Caki2 (cell line): ENCODE data around the gene DNAAF3. TPM values are rescaled to one million over a fixed set of nuclear protein-coding genes. Genes with fewer than 3 reads are reported as not detected.
A peak's percentile ranks its signal among the peaks of the same experiment; 100 is the strongest.
"Not testable (repeated sequence)": the region's sequence is repeated elsewhere in the genome, so short reads cannot be mapped to it uniquely, and the experiment has no call there.

Source experiments
- DNase-seq: peaks from one replicate; pipeline ENCODE4 v3.0.0-alpha.2; 2015; ENCODE audit warnings: low read depth
- in situ Hi-C: cut with HindIII; loops from 2 replicates; pipeline ENCODE4 v1.10.0; 2016; ENCODE audit warnings: low sequenced_read_pairs, low pct_unique_long_range_greater_than_20kb, mixed read lengths
- total RNA-seq: library from RNA; depleted of rRNA; stranded (reverse); fragments of >200 nt; shearing (Covaris generic); gene quantifications from 2 replicates; pipeline ENCODE4 v1.2.3, GENCODE V29; 2014; ENCODE audit warnings: low replicate concordance

The DNAAF3 gene
- total RNA-seq, 1 experiment from 2014 or later, result 32.8 TPM

- in situ Hi-C loops, result no loop called here
- DNase-seq, result no peak
Measured at GRCh38 chr19:55158848-55159749, 7.3 kb downstream of the DNAAF3 start.

DNA sequence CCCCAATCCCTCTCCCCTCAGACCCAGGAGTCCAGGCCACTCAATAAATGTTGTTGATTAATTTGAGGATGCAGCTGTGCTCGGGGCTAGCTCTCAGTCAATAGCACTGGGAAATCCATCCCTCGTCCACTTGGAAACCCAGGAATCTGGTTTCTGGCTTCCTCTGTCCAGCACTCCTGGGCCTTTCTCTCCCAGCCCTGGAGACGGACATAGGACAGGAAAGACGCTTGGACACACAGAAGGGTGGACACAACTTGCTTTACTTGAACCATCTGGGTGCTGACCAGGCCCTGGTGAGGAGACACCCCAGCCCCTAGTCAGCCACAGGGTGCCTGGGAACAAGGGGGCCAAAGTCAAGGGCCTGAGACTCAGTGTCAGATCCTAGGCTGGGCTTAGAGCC is 8.0 kb downstream of the DNAAF3 start:
- DNase-seq, result no peak
- in situ Hi-C loops, result no loop called here

GRCh38 chr19:55157064-55157908 is 9.1 kb downstream of the DNAAF3 start, which contains the start of gene TNNI3:
Gene TNNI3 (minus strand): TSS chr19:55157732. CDS start chr19:55157589, 143 bp downstream.
- in situ Hi-C loops, result no loop called here
- DNase-seq, result no peak

DNA sequence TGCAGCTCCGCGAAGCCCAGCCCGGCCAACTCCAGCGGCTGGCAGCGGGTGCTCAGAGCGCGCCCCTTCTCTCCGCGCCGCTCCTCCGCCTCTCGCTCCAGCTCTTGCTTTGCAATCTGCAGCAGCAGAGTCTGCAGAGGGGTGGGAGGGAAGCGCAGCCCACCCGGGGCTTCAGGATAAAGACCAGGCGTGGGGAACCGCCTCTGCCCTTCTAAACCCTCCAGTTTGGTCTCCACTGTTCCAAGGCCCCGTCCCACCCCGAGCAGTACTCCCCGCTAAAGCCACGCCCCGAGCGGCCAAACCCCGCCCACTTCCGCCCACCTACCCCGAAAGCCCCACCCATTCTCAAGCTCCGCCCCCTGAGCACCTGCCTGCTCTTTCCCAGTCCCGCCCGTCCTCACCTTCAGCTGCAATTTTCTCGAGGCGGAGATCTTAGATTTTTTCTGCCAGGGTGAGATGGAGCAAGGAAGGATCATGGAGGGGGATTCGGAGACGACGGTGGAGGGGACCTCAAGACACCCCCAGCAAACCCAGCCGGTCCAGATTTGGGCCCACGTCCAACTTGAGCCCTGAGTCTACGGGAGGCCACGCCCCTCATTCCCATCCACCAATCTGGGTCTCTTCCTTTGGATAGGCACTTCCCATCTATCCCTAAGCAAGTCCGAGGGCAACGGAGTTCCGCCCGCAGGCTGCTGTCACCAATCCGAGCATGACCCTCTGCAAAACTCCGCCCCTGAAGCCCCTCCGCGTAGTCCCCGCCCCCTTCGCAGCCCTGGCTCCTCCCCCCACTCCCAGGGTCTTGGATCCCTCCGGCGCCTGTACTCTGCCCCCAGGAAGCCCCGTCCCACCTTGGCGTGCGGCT is 10.0 kb downstream of the DNAAF3 start:
- in situ Hi-C loops, result no loop called here
- DNase-seq, result no peak

GRCh38 chr19:55155784-55156183 is 10.6 kb downstream of the DNAAF3 start:
- DNase-seq, in situ Hi-C loops: not testable (repeated sequence)

- no peak for DNase-seq
- in situ Hi-C loops, result no loop called here
Measured at GRCh38 chr19:55153652-55154264, 12.7 kb downstream of the DNAAF3 start.

DNA sequence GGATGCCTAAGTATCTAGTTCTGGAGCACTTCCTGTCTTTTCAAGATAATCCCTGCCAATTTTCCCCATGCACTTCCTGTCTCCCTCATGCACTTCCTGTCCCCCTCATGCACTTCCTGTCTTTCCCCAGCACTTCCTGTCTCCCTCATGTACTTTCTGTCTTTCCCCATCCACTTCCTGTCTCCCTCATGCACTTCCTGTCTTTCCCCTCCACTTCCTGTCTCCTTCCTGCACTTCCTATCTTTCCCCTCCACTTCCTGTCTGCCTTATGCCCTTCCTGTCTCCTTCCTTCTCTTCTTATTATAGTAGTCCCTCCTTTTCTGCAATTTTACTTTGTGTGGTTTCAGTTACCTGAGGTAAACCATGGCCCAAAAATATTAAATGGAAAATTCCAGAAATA is 14.4 kb downstream of the DNAAF3 start:
- no peak for DNase-seq
- in situ Hi-C loops, result no loop called here

DNA sequence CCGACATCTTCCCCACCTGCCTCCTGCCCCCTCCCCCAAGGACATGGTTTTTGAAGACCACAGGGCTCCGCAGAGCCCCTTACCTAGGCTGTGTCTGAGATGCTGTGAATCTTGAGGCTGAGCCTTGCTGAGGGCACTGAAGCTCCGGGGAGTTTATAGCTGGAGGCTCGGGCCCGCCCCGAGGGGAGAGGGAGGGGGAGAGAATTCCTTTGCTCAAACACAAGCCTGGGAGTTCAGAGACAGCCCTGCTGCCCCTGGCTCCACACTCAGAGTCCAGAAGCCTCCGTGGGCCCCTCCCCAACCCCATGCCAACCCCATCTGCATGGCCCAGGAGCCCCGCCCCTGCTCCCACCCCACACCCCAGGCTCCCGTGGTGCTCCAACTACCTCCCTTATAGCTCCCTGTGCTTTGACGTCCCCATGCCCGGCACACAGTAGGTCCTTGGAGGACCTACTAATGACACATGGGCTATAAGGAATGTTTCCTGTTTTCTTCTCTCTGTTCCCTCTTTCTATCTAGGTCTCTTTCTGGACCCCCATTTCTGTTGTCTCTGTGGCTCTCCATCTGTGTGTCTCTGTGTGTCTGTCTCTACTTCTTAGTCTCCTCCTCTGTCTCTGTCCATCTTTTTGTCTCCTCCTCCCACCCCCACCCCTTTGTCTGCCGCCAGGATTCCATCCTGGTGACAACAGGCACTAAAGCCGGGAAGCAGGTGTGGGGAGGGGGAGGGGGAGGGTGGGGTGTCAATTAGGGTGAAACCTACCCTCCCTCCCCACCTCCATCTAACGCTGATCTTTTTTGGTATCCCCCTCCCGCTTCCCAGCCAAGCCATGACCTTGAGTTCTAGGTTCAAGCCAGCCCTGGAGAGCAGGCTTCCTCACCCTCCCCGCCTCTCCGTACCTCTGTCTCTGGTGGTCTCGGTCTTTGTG is 17.1 kb downstream of the DNAAF3 start, which contains the start of gene TNNT1:
TNNT1 (minus strand) TSS at position 129 of the 926 bp plus-strand sequence. CDS start 2,049 bp downstream, outside the sequence.
- in situ Hi-C loops, result no loop called here
- DNase-seq, result no peak

DNA sequence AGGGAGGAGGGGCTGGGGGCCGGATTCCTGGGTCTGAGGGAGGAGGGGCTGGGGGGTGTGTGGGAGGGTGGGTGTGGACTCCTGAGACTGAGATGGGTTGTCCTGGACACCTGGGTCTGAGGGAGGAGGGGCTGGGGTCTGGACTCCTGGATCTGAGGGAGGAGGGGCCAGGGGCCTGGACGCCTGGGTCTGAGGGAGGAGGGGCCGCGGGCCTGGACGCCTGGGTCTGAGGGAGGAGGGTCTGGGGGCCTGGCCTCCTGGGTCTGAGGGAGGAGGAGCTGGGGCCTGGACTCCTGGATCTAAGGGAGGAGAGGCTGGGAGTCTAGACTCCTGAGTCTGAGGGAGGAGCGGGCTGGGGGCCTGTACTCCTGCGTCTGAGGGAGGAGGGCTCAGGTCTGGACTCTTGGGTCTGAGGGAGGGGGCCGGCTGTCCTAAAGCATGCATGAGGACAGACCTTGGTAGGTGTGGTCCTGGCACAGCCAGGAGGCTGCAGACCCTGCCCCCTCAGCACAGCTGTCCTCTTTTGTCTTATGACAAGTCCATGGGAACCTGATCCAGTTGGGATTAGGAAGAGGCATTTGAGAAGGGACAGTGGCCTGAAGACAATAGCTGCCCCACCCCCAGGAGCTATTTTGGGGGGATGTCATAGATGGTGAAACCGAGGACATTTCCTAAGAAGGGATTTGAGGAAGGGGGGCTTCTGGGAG is 18.7 kb downstream of the DNAAF3 start:
- no peak for DNase-seq
- in situ Hi-C loops, result no loop called here

DNA sequence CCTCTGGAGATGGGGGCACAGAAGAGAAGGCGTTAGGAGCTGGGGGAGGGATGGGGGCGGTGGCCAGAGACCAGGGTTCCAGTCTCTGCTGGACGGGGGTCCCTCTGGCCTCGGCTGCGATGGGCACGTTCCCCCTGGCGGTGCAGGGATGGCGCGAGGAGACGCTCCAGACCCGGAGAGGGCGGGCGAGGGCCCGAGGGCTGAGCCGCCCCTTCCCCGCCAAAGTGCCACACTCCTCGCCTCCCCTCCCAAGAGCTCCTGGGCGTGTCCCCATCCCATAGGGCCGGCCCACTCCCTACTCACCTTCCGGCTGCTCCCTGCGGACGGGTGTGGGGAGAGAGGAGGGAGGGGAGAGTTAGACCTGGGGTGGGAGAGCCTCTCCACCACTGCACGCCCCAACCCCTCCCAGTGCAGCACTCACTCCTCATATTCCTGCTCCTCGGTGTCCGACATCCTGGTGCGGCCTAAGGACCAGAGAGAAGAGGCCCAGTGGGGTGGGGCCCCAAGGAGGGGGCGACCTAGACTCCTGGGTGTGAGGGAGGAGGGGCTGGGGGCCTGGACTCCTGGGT is 19.6 kb downstream of the DNAAF3 start:
- in situ Hi-C loops, result no loop called here
- peak; percentile 96 for DNase-seq

GRCh38 chr19:55146078-55146704 is 20.2 kb downstream of the DNAAF3 start:
- peak; percentile 55 for DNase-seq
- in situ Hi-C loops, result no loop called here

DNA sequence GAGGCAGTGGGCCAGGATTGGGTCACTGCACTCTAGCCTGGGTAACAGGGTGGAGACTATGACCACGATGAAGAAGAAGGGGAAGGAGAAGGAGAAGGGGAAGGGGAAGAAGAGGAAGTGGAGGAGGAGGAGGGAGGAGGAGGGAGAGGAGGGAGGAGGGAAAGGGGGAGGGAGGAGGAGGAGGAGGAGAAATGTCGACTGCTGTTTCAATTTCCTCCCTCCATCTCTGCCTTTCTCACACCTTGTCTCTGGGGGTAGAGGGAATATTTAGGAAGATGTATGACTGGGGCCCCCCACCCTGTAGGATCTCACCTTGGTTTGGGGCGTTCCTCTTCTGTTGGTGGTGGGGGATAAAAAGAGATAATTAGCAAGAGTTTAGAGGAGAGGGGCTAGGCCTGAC is 21.2 kb downstream of the DNAAF3 start:
- DNase-seq, result no peak
- in situ Hi-C loops, result no loop called here

GRCh38 chr19:55141696-55142095 is 24.7 kb downstream of the DNAAF3 start:
- no peak for DNase-seq
- in situ Hi-C loops, result no loop called here

- in situ Hi-C loops, result no loop called here
Measured at GRCh38 chr19:55137915-55138314, 28.5 kb downstream of the DNAAF3 start.

DNA sequence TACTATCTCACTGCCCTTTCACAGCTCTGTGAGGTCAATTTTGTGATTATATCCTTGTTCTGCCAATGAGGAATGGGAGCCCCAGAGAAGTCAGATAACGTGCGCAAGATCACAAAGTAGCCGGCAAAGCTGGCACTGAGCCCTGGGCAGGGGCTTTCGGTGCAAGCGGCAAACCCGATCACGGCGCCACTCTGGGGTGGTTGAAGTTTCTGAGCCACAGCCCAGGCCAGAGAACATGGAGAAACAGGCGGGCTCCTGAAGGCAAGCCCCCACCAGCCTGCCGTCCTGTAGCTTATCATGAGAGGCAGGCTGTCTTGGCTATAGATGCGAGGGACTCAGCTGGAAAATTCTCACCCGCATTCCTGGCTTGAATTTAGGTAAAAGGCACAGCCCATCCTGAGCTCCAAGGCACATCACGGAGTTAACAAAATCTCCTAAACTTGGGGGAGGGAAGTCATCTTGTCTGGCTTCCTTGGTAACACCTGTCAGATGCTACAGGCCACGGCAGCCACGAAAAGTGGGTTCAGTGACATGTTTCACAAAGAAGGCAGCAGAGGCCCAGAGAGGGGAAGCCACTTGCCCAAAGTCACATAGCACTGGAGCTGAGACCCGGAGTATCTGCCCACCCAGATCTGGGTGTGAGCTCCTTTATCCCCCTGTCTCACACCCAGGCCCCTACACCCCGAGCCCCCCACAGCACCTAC is 29.9 kb downstream of the DNAAF3 start:
- no peak for DNase-seq
- in situ Hi-C loops, result no loop called here

More at GRCh38 chr19:55137915-55138314, 28.5 kb downstream of the DNAAF3 start:
- DNase-seq, result no peak
